Lower lobe of right lung (tissue), 2 donors: ENCODE measurements around the gene GRIK4. TPM values are rescaled to one million over a fixed set of nuclear protein-coding genes. Genes with fewer than 3 reads are reported as not detected.
A peak's percentile ranks its signal among the peaks of the same experiment; 100 is the strongest.

Experiments used
- ATAC-seq, 2 donors: fragments of 200-7000 bp; cut with Tn5 transposase; one replicate each; pipeline ENCODE4 v1.9.1; 2020 to 2022; ENCODE audit warnings: mild to moderate bottlenecking in 2 of 2, moderate library complexity in 2 of 2
- DNase-seq: peaks from one replicate; pipeline ENCODE4 v3.0.0-alpha.2; 2020
- H3K27ac ChIP-seq: fragments of 200-600 bp; one replicate; pipeline ENCODE4 v1.8.0; 2022
- H3K27me3 ChIP-seq: fragments of 200-600 bp; one replicate; pipeline ENCODE4 v1.8.0; 2022; ENCODE audit warnings: low read depth
- H3K36me3 ChIP-seq: fragments of 200-600 bp; one replicate; pipeline ENCODE4 v1.8.0; 2022; ENCODE audit warnings: mild to moderate bottlenecking
- H3K4me1 ChIP-seq: fragments of 200-600 bp; one replicate; pipeline ENCODE4 v1.8.0; 2022
- H3K4me3 ChIP-seq: fragments of 200-600 bp; one replicate; pipeline ENCODE4 v1.8.0; 2022; ENCODE audit warnings: mild to moderate bottlenecking
- H3K9me3 ChIP-seq: fragments of 200-600 bp; one replicate; pipeline ENCODE4 v1.8.0; 2022
- intact Hi-C: fragments of 100-400 bp; cut with DNase I; formaldehyde crosslinking; loops from one replicate; pipeline ENCODE4 v1.11.0; 2022
- total RNA-seq: library from RNA; stranded (reverse); fragmentation: NEBNext Ultra II Directional; extraction: Animal tissue kit (Norgen Biotek cat#: 25700); gene quantifications from one replicate; pipeline ENCODE4 v1.2.1, GENCODE V29; 2021
- TF ChIP-seq, protein P1 (sequence below): fragments of 200-600 bp; IDR thresholded peaks from one replicate; pipeline ENCODE4 v1.8.0; 2022; ENCODE audit warnings: antibody characterized with exemption, mild to moderate bottlenecking
- donor health status: DM: no; HTN: yes; CAD: no; lungs with severe emphysema.

Gene GRIK4
- total RNA-seq, 1 donor from 2014 or later, result 2.2 TPM

DNA sequence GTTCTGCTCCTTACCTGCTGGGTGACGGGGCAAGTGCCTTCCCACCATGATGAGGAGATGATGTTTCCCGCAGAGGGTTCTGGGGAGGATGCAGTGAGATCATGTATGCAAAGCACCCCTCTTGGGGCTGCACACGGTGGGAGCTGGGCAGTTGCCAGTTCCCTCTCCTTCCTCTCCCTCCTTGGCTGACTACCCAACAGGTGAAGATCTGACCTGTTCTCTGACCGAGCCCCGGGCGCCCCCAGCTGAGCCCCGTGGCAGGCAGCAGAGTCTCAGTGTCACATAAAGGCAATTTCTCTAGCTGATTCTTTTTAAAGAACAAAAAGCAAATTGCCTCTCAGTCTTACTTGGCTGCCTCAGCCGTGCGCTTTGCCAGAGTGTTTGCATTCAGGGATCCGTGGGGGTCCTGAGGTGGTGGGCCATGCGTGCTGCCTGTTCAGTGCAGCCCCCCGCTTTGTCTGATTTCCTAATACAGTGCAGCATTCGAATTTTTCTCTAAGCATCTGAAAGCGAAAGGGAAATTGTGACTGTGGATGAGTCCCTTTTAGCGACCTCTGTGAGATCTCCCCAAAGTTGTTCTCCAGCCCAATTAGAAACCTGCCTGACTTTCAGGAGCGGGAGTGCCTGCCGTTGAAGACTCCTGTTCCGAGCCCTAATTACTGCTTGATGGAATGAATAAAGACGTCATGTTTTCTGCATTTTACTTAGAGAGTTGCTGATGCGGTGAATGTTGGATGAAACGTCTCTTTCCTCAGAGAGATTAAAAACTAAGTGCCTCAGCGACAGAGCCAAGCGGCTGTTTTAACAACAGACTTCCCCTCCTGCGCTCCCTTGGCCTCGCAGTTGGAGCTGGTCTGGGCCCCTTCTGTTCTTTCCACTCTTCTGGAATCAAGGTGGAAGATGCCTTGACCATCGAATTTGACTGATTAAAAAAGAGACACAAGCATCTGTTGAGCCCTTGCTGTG lies 86.0 kb downstream of the GRIK4 start:
- ATAC-seq (no peak), DNase-seq (peak; percentile 33)
- no peak overlapping the region for H3K27ac ChIP-seq
- no peaks in the 10 kb centered on the region for H3K36me3 ChIP-seq
- H3K27me3 ChIP-seq, result no peaks in the 10 kb centered on the region
- H3K4me1 ChIP-seq, result no peaks in the 10 kb centered on the region
- intact Hi-C loops, result no loop called here
- no peaks in the 10 kb centered on the region for H3K9me3 ChIP-seq
- TF ChIP-seq, protein P1, sequence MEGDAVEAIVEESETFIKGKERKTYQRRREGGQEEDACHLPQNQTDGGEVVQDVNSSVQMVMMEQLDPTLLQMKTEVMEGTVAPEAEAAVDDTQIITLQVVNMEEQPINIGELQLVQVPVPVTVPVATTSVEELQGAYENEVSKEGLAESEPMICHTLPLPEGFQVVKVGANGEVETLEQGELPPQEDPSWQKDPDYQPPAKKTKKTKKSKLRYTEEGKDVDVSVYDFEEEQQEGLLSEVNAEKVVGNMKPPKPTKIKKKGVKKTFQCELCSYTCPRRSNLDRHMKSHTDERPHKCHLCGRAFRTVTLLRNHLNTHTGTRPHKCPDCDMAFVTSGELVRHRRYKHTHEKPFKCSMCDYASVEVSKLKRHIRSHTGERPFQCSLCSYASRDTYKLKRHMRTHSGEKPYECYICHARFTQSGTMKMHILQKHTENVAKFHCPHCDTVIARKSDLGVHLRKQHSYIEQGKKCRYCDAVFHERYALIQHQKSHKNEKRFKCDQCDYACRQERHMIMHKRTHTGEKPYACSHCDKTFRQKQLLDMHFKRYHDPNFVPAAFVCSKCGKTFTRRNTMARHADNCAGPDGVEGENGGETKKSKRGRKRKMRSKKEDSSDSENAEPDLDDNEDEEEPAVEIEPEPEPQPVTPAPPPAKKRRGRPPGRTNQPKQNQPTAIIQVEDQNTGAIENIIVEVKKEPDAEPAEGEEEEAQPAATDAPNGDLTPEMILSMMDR, result no peak
- peak overlapping the region; percentile 7 for H3K4me3 ChIP-seq

DNA sequence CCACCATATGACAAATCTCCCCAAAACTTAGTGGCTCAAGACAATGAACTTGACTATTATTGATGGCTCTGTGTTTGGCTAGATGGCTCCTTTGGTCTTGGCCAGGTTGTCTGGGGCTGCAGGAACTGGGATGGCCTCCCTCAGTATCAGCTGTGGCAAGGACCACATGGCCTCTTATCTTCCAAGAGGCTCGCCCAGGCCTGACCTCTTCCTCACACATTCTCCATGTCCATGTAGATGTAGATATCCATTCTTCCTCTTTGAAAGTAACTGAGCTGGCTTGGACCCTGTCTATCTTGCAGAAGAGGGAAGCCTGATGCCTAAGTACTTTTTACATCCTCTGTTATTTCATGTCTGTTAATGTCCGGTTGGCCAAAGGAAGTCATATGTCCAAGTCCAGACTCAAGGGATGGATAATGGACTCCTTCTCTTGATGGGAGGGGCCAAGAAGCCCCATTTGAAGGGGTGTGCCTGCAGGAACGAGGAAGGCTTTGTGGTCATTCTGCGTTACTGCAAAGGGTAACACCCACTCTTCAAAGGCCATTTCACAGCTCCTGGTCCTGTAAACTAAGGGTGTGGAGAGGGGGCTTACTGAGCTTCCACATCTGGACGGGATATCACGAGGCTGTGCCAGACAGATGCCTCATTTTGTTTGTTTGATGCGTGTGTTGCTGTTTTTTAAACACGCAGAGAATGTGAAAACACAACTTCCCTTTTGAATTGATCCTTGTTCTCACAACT lies 87.1 kb downstream of the GRIK4 start:
- Histone ChIP-seq H3K27ac (no peak overlapping the region), H3K9me3 (no peaks in the 10 kb centered on the region), H3K36me3 (no peaks in the 10 kb centered on the region), H3K4me3 (no peak overlapping the region), H3K27me3 (no peaks in the 10 kb centered on the region), H3K4me1 (no peaks in the 10 kb centered on the region)
- TF ChIP-seq, protein P1, result no peak
- DNase-seq (peak; percentile 8), ATAC-seq (no peak)
- intact Hi-C loops, result no loop called here

DNA sequence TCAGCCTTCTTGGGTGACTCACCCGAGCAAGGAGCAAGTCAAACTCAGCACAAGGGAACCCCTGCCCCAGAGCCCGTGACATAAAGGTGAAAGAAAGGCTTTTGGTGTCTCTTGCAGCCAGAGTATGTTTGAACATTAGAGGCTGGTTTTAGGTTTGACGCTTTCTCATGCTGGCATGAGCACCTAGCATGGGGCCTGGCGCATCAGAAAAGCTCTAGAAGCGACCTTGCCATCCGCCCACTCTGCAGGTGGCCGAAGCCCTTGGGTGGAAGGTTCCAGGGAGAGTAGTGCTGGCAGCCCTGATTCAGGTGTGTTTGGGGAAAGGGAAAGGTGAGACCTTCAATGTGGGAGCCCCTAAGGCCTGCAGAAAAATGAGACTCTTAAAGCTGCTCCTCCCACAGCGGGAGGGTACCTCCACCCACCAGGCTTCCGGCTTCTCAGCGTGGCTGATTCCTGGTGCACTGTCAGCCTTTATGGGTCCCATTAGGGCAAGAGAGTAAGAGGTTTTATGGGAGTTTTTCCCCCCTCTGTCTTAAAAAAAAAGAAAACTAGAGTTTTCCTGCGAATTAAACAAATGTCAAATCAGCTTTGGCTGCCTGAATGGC lies 88.4 kb downstream of the GRIK4 start:
- no peak for ATAC-seq

GRCh38 chr11:120601536-120601935 lies 90.0 kb downstream of the GRIK4 start:
- H3K4me1 ChIP-seq, result no peaks in the 10 kb centered on the region
- ATAC-seq, result no peak

More for the DNA sequence above, 88.4 kb downstream of the GRIK4 start:
- TF ChIP-seq, protein P1, result no peak
- no peaks in the 10 kb centered on the region for H3K36me3 ChIP-seq
- peak; percentile 12 for DNase-seq
- intact Hi-C loops, result no loop called here
- no peaks in the 10 kb centered on the region for H3K4me1 ChIP-seq
- H3K4me3 ChIP-seq, result no peak overlapping the region
- no peak overlapping the region for H3K27ac ChIP-seq
- H3K9me3 ChIP-seq, result no peaks in the 10 kb centered on the region
- no peaks in the 10 kb centered on the region for H3K27me3 ChIP-seq

DNA sequence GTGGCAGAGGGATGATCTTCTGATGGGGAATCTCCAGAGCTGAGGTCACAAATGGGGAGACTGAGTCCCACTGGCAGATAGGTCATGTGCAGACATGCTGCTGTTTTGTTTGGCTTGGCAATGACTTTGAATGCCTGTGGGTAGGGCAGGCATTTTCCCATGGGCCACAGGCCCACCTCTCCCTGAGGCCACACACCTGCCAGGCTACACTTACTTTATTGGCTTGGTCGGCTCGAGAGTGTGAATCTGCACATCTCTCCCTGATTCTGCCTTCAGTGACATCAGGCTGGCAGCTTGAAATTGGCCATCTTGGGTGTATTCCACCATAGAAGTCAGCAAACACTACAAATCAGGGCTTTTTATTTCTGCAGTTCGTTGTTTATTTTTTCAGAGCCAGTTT lies 91.5 kb downstream of the GRIK4 start:
- intact Hi-C loops, result no loop called here
- TF ChIP-seq, protein P1, result no peak

More at GRCh38 chr11:120601536-120601935, 90.0 kb downstream of the GRIK4 start:
- TF ChIP-seq, protein P1, result no peak
- Histone ChIP-seq H3K27me3 (no peaks in the 10 kb centered on the region), H3K9me3 (no peaks in the 10 kb centered on the region), H3K4me3 (no peak overlapping the region), H3K27ac (no peak overlapping the region), H3K36me3 (no peaks in the 10 kb centered on the region)
- intact Hi-C loops, result no loop called here
- DNase-seq, result no peak

More for the DNA sequence above, 91.5 kb downstream of the GRIK4 start:
- DNase-seq (peak; percentile 8), ATAC-seq (no peak)
- no peak overlapping the region for H3K27ac ChIP-seq
- H3K27me3 ChIP-seq, result no peaks in the 10 kb centered on the region
- no peaks in the 10 kb centered on the region for H3K4me1 ChIP-seq
- H3K4me3 ChIP-seq, result no peak overlapping the region
- H3K36me3 ChIP-seq, result no peaks in the 10 kb centered on the region
- no peaks in the 10 kb centered on the region for H3K9me3 ChIP-seq
